HepG2 (cell line): ENCODE measurements around the gene NDUFAF8. TPM values are rescaled to one million over a fixed set of nuclear protein-coding genes. Genes with fewer than 3 reads are reported as not detected.

ENCODE experiments used
- SNAI1 ChIP-seq: sonication (generic); formaldehyde crosslinking; IDR thresholded peaks from 2 replicates; pipeline ENCODE4 v1.5.0; 2020; ENCODE audit warnings: mild to moderate bottlenecking, missing genetic modification reagents, borderline replicate concordance
- ZNF414 ChIP-seq: sonication (generic); formaldehyde crosslinking; IDR thresholded peaks from 2 replicates; pipeline ENCODE4 v1.5.0; 2020; ENCODE audit warnings: missing genetic modification reagents
- ZNF768 ChIP-seq: sonication (generic); formaldehyde crosslinking; IDR thresholded peaks from 2 replicates; pipeline ENCODE4 v1.4.0; 2020; ENCODE audit warnings: missing genetic modification reagents
- polyA plus RNA-seq, 8 experiments: library from polyadenylated mRNA; depleted of rRNA in 3 of 8; stranded (reverse) in 7 of 8; unstranded in 1 of 8; fragments of >200 nt; fragmentation: Illumina TruSeq in 4 of 8; extraction: Trizol in 4 of 8; gene quantifications; 2 replicates each; pipeline versions ENCODE4 v1.2.1 to v1.2.3, GENCODE V29; 2011 to 2016; ENCODE audit warnings: low read depth in 4 of 8, missing spikeins in 1 of 8, mixed read lengths in 1 of 8; ENCODE audit not compliant: insufficient read depth in 1 of 8
- total RNA-seq, 5 experiments: library from RNA; depleted of rRNA; stranded (reverse); fragments of >200 nt; fragmentation: Illumina TruSeq; extraction: Trizol; gene quantifications; 2 replicates each; pipeline ENCODE4 v1.2.3, GENCODE V29; 2016; ENCODE audit warnings: low read depth in 1 of 5
- TF ChIP-seq, protein P1 (sequence below): sonication (generic); formaldehyde crosslinking; IDR thresholded peaks from 2 replicates; pipeline ENCODE4 v1.8.0; 2022; ENCODE audit warnings: mild to moderate bottlenecking, missing genetic modification reagents; ENCODE audit not compliant: insufficient replicate concordance
- TF ChIP-seq, protein P2 (sequence below): sonication (generic); formaldehyde crosslinking; IDR thresholded peaks from 2 replicates; pipeline ENCODE4 v1.5.1; 2020; ENCODE audit warnings: mild to moderate bottlenecking, missing genetic modification reagents, moderate library complexity

Gene NDUFAF8
- total and polyA plus RNA-seq, 2 of the 13 experiments (the other 11 are each of a cell fraction or from before 2014, with no cell fraction given), result 75.6 to 233 TPM

- TF ChIP-seq, protein P1, sequence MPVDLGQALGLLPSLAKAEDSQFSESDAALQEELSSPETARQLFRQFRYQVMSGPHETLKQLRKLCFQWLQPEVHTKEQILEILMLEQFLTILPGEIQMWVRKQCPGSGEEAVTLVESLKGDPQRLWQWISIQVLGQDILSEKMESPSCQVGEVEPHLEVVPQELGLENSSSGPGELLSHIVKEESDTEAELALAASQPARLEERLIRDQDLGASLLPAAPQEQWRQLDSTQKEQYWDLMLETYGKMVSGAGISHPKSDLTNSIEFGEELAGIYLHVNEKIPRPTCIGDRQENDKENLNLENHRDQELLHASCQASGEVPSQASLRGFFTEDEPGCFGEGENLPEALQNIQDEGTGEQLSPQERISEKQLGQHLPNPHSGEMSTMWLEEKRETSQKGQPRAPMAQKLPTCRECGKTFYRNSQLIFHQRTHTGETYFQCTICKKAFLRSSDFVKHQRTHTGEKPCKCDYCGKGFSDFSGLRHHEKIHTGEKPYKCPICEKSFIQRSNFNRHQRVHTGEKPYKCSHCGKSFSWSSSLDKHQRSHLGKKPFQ (CRISPR knock-in tag), result no peak
- TF ChIP-seq ZNF768 (CRISPR knock-in tag), result 0 out of 2 replicates have a peak, but pooled peaks have one; percentile 30
- 0 out of 2 replicates have a peak, but pooled peaks have one; percentile 51 for TF ChIP-seq ZNF414 (CRISPR knock-in tag)
- TF ChIP-seq, protein P2, sequence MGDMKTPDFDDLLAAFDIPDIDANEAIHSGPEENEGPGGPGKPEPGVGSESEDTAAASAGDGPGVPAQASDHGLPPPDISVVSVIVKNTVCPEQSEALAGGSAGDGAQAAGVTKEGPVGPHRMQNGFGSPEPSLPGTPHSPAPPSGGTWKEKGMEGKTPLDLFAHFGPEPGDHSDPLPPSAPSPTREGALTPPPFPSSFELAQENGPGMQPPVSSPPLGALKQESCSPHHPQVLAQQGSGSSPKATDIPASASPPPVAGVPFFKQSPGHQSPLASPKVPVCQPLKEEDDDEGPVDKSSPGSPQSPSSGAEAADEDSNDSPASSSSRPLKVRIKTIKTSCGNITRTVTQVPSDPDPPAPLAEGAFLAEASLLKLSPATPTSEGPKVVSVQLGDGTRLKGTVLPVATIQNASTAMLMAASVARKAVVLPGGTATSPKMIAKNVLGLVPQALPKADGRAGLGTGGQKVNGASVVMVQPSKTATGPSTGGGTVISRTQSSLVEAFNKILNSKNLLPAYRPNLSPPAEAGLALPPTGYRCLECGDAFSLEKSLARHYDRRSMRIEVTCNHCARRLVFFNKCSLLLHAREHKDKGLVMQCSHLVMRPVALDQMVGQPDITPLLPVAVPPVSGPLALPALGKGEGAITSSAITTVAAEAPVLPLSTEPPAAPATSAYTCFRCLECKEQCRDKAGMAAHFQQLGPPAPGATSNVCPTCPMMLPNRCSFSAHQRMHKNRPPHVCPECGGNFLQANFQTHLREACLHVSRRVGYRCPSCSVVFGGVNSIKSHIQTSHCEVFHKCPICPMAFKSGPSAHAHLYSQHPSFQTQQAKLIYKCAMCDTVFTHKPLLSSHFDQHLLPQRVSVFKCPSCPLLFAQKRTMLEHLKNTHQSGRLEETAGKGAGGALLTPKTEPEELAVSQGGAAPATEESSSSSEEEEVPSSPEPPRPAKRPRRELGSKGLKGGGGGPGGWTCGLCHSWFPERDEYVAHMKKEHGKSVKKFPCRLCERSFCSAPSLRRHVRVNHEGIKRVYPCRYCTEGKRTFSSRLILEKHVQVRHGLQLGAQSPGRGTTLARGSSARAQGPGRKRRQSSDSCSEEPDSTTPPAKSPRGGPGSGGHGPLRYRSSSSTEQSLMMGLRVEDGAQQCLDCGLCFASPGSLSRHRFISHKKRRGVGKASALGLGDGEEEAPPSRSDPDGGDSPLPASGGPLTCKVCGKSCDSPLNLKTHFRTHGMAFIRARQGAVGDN (CRISPR knock-in tag), result peak; percentile 14; the same call in 1 of the 2 replicates
- no peak for TF ChIP-seq SNAI1 (CRISPR knock-in tag)
- TF ChIP-seq, all 625 proteins: peak for 15
Observed at GRCh38 chr17:81252987-81253329, 13.8 kb downstream of the NDUFAF8 start (continued).
